ENCODE results near the gene TRIM42.

The TRIM42 gene

DNA sequence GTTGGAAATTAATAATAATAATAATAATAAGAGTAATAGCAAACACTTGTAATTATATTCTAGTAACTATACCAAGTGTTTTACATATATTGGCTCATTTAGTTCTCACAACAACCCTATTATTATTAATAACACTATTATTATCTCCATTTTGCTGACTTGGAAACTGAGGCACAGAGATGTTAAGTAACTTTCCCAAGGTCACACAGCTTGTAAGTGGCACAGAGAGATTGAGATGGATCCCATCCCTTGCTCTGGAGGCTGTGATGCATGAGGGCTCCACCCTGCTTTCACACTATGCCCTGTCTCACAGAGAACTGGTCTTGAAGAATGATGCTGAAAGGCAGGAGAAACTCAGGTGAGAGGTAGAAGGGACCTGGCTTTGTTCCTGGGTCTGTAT is 31.9 kb downstream of the TRIM42 start:
- DNase-seq (ENCODE audit: insufficient read length, low spot score) (no peak), FAIRE-seq (no peak)

DNA sequence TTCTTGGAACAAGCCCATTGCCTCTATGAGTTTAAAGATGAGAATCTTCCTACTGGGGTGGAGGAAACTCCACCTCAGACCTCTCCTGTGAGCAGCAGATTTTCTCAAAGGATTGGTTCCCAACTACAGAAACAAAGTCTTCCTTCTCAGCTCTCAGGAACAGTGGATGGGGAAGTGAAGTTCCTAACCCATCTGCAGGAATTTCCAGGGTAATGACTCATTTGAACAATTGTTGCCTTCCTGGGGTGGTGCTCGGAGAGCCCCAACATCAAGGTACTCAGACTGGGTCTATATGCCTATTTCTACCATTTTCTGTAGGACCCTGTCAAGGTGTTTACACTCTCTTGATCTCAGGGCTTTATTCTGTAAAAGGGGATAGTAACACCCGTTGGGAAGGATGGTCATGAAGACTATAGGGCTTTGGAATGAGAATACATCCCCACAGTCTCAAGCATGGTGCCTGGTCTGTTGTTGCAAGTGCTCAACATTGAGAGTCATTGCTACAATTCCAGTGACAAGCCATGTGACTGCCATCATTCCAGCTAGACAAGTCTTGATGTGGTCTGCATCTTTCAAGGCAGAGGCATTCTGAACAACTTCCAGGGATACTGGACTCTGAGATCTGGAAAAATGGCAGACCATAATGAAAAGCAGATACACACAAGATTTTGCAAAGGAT is 33.0 kb downstream of the TRIM42 start:
- no peak for FAIRE-seq

DNA sequence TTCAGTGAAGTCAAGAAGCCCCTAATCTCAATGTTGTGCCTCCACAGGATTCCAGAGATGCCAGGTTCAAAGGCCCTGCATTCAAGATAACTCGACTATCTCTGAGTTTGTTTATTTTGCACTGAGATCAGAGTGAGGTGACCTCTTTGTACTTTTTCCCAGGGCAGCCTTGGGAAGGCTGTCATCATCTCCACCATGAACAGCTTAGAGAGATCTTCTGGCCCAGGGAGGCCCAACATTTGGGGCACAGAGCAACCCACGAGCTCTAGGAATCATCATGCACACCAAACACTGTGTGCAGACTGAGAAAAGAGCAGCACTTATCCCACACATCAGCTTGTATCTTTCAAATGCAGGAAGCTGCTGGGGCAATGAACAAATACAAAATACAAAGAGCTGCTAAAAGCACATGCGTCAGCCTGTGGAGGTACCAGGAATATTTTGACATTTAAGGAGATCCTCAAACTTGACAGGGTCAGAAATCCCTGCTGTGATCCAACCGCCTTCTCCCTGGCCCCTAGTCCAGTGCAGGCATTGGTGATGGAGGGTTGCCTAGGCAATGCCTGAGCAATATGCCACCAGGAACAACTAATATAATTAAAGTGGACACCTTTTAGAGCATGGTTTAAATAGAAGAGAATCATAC is 33.6 kb downstream of the TRIM42 start:
- FAIRE-seq = no peak

More for the DNA sequence above, 33.0 kb downstream of the TRIM42 start:
- DNase-seq (ENCODE audit: insufficient read length, low spot score) = no peak

DNA sequence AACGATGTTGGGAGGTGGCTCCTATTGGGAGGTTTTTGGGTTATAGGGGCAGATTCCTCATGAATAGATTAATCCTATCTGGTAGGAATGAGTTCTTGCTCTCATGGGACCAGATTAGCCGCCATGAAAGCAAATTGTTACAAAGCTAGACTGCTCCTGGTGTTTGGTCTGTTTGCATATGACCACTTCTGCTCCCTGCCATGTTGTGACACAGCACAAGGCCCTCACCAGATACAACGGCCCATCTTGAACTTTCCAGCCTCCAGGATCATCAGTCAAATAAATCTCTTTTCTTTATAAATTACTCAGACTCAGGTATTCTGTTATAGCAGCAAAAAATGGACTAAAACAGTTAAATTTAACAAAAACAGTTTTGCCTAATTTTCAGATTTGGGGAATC is 34.4 kb downstream of the TRIM42 start:
- FAIRE-seq (no peak), DNase-seq (ENCODE audit: insufficient read length, low spot score) (no peak)

More for the DNA sequence above, 33.6 kb downstream of the TRIM42 start:
- no peak for DNase-seq (ENCODE audit: insufficient read length, low spot score)

DNA sequence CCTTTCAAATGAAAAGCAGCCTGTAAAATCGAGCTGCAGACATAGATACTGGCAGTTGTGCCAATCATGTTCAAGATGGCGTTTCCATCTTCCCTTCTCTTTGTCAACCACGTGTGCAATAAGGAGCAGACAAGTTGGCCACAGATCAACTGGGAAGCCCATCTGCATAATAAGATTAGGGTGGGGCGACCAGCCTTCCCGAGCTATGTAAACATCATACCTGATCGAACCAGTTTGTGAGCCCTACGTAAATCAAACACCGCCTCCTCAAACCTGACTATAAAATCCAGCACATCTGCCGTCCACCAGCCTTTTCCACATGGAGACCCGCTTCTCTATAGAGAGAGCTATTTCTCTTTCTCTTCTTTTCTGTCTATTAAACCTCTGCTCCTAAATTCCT is 37.2 kb downstream of the TRIM42 start:
- no peak for FAIRE-seq
- no peak for DNase-seq (ENCODE audit: insufficient read length, low spot score)

DNA sequence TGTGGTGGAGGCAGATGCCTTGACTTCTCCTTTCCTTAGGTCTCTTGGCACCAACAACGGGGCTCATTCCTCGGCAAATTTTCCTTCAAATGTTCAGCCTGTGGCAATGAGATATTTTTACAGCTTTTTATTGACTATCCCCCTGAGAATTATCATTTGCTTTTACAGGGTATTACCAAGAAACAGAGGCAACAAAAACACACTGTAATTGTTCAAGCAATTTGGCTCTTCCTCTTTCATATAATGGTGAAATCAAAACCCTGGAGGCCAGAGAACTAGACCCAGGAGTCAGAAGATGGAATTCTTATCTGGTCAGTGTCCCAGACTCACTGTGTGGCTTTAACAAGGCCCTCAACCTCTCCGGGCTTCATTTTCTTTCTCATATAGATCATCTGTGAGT is 40.1 kb downstream of the TRIM42 start:
- FAIRE-seq (no peak), DNase-seq (ENCODE audit: insufficient read length, low spot score) (no peak)

DNA sequence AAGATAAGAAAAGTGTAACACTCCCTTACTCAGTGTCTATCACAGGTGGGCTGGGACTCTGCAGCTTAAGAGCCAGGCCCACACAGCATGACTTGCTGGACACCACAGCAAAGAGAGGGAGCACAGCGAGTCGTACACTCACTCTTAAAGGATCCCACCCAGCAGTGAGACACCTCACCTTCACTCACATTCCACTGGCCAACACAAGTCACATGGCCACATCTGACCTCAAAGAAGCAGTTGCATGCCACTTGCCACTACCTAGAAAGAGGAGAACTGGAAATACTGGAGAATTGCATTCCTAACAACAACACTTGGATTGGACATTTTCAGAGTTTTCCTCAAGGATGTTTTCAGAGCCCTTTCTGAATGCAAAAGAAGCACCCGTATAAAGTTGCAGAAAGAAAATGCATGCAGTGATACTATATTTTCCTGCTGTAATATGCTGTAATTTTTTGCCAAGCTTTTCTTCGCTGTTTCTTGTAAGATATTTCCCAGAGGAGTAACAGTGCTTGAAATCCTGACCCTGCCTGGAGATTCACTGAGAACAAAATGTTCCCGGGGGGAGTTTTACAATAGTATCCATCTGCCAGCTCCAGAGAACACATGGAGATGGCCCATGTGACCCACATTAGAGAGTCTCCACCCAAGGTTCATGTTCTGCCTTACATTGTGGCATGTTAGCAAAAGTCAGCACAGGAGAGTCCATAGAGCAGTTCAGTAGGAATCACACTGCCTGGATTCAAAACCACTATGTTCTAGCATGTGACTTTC is 42.2 kb downstream of the TRIM42 start:
- no peak for DNase-seq (ENCODE audit: insufficient read length, low spot score)

DNA sequence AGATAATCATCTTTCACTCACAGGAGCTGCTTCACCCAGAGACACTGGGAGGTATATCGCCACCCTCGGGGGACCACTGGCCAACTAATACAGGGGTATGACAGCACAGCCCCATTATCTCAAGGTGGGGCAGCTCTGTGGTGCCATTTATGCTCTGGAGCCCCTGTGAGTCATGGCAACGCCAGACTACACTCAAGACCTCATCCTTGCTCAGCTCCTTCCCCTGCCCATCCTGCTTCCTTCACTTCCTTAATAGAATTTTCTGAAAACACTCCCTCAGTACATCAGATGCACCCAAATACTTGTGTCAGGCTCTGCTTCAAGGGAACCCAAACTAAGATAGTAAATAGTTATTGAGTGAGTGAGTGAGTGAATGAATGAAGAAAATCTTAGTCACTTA is 45.7 kb downstream of the TRIM42 start:
- DNase-seq (ENCODE audit: insufficient read length, low spot score) = no peak
- no peak for FAIRE-seq

More for the DNA sequence above, 42.2 kb downstream of the TRIM42 start:
- no peak for FAIRE-seq

DNA sequence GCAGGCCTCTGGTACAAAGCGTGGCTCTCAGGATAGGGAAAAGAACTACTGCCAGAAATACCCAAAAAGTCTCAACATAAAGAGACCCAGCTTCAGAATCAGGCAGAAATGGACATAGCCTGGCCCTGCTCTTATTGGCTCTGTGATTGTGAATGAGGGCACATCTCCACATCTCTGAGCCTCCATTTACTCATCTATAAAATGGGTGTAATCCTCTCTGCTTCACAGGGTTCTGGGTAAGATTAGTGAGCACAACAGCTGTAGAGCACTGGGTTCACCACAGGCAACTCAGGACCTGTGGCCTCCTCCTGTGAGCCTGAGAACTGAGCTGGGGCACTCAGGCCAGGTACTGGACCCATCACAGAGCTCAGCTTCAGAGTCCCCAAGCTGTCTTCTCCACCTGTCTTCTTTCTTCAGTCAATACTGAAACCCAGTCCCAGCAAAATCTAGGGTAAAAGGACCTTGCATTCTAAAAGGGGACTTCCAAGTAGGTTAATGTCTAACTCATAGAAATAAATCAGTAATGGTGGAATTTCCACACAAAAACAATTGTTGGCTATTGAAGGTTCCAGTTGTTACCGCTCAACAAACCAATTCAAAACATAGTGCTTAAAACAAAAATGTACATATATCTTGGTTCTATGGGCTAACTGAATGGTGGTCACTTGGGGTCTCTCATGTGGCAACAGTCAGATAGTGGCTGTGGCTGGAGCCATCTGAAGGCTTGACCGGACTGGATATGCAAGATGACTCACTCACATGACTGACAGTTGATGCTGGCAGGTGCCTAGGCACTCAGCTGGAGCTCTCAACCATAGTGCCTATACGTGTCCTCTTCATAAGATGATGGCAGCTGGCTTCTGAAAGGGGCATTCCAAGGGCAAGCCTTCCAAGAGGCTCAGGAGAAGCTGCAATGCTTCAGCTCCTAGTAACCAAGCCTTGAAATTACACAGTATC is 47.3 kb downstream of the TRIM42 start:
- no peak for DNase-seq (ENCODE audit: insufficient read length, low spot score)
- no peak for FAIRE-seq

DNA sequence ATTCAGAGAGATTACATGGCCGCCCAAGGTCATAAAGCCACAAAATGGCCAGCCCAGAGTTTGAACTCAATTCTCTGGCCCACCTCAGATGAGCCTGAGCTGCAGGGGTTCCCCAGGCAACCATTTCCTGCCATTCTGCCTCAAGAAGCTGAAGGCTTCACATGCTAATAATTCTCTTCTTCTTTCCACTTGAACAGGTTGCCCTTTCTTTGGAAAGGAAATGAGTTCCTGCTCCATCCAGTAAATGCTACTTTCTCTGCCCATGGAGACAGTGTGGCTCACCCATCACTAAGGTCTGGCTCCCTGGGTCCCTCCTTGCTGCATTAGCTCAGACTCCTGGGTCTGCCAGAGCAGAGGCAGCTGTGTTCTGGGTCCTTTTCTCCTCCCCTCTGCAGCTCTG is 48.2 kb downstream of the TRIM42 start:
- no peak for FAIRE-seq
- no peak for DNase-seq (ENCODE audit: insufficient read length, low spot score)

DNA sequence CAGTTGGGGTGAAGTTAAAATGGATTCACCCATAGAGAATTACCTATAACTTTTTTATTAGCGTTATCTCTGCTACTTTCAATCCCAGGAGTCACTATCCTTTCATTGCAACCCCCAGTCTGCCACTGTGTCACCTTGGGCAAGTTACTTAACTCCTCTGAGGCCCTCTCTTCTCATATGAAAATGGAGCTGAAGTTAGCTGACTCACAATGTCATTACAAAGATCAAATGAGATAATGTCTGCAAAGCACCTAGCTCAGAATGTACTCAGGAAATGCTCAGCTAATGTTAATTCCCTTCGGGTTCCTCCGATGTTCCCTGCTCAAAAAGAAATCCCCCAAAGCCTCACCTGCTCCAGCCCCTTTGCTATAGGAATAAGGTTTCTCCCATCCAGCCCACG is 50.0 kb downstream of the TRIM42 start:
- FAIRE-seq (no peak), DNase-seq (ENCODE audit: insufficient read length, low spot score) (no peak)

DNA sequence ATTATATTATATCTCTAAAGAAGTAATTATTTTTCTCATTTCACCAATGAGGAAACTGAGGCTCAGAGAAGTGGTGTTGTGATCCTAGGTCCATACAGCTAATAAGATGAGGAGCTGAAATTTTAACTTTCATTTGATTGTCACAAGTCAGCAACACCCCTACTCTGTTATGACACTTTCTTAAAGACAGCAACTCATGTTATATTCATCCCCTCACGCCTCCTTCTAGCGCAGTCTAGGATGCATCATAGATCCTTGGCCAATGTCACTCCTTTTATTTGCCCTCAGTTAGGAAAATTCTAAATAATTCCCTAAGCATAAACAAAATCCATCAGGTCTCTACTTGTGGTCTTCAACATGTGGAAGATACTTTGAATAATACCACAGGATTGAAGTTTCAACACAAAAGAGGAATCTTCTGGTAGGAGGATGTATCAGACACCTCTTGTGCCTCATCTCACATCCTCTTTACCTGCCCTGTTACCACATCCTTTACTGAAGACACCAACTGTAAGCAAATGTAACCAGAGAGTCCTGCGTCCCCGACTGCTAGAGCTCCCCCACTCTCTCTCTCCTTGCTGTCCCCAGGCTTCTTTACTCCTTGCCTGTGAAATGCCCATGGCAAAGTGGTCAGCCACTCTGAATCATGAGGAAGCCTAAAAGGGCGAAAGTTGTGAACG is 53.7 kb downstream of the TRIM42 start:
- DNase-seq (ENCODE audit: insufficient read length, low spot score) (no peak), FAIRE-seq (no peak)

DNA sequence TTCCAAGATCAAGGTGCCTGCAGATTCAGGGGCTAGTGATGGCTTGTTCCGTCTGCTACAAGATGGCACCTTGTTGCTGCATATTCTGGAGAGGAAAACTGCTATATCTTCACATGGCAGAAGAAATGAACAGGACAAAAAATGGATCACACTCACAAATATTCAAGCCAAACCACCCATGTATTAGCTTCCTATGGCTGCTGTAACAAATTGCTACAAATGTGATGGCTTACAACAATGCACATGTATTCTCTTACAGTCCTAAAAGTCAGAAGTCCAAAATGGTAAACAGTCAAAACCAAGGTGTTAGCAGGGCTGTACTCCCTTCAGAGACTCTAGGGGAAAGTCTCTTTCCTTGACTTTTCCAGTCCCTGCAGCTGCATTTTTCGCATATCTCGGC is 55.8 kb downstream of the TRIM42 start:
- FAIRE-seq (no peak), DNase-seq (ENCODE audit: insufficient read length, low spot score) (no peak)

DNA sequence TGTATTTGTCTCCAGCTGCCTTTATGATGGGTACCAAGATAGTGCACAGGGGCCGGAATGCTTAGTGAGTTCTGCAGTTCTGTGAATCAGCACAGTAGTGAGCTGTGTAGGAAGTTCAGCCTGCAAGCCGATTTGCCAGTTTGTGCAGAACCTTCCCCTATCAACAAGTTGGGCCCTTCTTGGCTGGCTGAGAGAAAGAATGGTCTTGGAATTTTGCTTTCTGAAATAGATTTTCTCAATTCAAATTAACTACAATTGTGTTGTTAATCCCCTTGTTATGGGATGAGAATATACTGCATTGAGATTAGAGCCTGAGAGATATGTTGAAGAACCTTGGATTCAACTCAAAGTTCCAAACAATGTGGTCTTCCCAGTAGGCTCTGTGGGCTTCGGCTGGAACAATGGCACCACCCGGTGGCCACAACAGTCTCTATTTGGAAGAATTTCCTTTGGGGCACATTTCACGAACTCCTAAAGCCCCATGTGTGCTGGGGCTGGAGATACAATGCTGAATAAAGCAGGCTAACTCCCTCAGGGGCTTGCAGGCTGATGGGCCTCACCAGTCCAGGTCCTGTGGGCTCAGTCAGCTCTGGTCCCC is 59.1 kb downstream of the TRIM42 start:
- peak; percentile 30 for DNase-seq (ENCODE audit: insufficient read length, low spot score)

DNA sequence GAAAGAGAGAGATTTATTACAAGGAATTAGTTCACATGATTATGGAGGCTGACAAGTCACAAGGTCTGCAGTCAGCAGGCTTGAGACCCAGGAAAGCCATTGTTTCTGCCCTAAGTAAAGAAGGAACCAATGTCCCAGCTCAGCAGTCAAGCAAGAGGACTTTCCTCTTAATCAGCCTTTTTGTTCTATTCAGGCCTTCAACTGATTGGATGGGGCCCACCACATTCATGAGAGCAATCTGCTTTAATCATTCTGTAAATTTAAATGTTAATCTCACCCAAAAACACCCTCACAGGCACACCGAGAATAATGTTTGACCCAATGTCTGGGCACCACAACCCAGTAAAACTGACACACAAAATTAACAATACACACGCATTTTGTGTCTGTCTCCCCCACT is 64.3 kb downstream of the TRIM42 start:
- no peak for FAIRE-seq

More for the DNA sequence above, 59.1 kb downstream of the TRIM42 start:
- no peak for FAIRE-seq

DNA sequence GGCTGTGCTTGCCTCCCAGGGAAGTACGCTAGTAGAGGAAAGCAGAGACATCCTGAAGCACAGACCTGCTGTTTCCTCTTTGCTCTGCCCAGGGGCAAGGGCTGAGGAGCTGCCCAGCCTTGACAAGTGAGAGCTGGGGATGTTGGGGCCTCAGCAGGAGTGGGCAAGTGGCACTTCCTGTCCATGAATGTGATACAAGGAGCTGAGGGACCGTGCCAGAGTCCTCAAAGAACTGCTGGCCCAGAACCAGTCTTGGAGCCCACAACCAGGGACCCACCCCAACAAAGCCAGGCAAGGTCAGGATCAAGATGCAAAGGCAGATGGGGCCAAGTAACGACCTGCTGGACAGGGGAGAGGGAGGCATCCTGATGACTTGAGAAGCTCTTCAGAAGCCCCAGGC is 70.3 kb downstream of the TRIM42 start:
- FAIRE-seq (no peak), DNase-seq (ENCODE audit: insufficient read length, low spot score) (no peak)

More for the DNA sequence above, 64.3 kb downstream of the TRIM42 start:
- DNase-seq (ENCODE audit: insufficient read length, low spot score) = no peak

DNA sequence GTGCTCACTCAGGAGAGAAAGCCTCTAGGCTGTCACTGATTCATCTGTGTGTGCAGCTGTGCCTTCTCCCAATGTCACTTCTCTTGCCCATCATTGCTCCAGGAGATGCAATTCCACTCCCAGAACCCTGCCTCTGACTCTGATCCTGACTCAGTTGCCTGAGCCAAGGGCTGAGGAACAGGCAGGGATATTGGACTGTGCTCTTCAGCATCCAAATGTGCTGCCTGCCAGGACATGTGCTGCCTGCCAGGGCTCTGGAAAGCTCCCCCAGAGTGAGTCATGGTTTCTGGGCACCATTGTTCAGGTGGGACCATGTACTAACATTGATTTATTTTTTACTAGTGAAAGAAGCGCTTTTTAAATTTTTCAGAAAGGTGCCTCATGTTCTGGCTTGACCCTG is 71.0 kb downstream of the TRIM42 start:
- FAIRE-seq (no peak), DNase-seq (ENCODE audit: insufficient read length, low spot score) (no peak)
